NCI-H2227 treated with DMSO at 0.1 percent for 48 hours (cell line): ENCODE results near the gene MSI2.
A peak's percentile ranks its signal among the peaks of the same experiment; 100 is the strongest.

Source experiments
- DNase-seq: peaks from one replicate; lab custom pipeline; 2025; lab: John Stamatoyannopoulos, UW

The MSI2 gene

GRCh38 chr17:57640079-57640478, 383.8 kb downstream of the MSI2 start:
- no peak for DNase-seq

GRCh38 chr17:57641761-57642160, 385.4 kb downstream of the MSI2 start:
- no peak for DNase-seq

- DNase-seq: no peak
Measured at GRCh38 chr17:57643062-57643461, 386.7 kb downstream of the MSI2 start.

- DNase-seq: no peak
Measured at GRCh38 chr17:57644326-57644725, 388.0 kb downstream of the MSI2 start.

- no peak for DNase-seq
Measured at GRCh38 chr17:57645950-57646665, 389.8 kb downstream of the MSI2 start.

GRCh38 chr17:57648720-57649119, 392.4 kb downstream of the MSI2 start:
- no peak for DNase-seq

GRCh38 chr17:57649191-57649590, 392.9 kb downstream of the MSI2 start:
- DNase-seq: no peak

- no peak for DNase-seq
Measured at GRCh38 chr17:57649731-57650484, 393.6 kb downstream of the MSI2 start.

- no peak for DNase-seq
Measured at GRCh38 chr17:57650548-57650947, 394.2 kb downstream of the MSI2 start.

- DNase-seq: no peak
Measured at GRCh38 chr17:57651451-57651850, 395.1 kb downstream of the MSI2 start.

GRCh38 chr17:57651996-57652395, 395.7 kb downstream of the MSI2 start:
- DNase-seq: no peak

- no peak for DNase-seq
Measured at GRCh38 chr17:57652811-57653210, 396.5 kb downstream of the MSI2 start.

- no peak for DNase-seq
Measured at GRCh38 chr17:57653279-57653678, 397.0 kb downstream of the MSI2 start.

- no peak for DNase-seq
Measured at GRCh38 chr17:57654040-57654775, 397.9 kb downstream of the MSI2 start.

- DNase-seq: no peak
Measured at GRCh38 chr17:57655553-57655952, 399.2 kb downstream of the MSI2 start.

- no peak for DNase-seq
Measured at GRCh38 chr17:57657211-57657610, 400.9 kb downstream of the MSI2 start.

GRCh38 chr17:57662041-57662440, 405.7 kb downstream of the MSI2 start:
- DNase-seq: no peak

GRCh38 chr17:57662644-57663308, 406.5 kb downstream of the MSI2 start:
- DNase-seq: peak; percentile 96

GRCh38 chr17:57663326-57664070, 407.2 kb downstream of the MSI2 start:
- peak; percentile 45 for DNase-seq

GRCh38 chr17:57665128-57665527, 408.8 kb downstream of the MSI2 start:
- DNase-seq: no peak

GRCh38 chr17:57665696-57666095, 409.4 kb downstream of the MSI2 start:
- DNase-seq: no peak
